ENCODE measurements around the gene KRT10. TPM values are rescaled to one million over a fixed set of nuclear protein-coding genes. Genes with fewer than 3 reads are reported as not detected.

KRT10 gene
- total and polyA plus RNA-seq, 2 experiments from 2014 or later = 9.6 to 123 TPM

- peaks cover 82% of the 10 kb centered on the region for H3K27me3 ChIP-seq (ENCODE audit: insufficient read depth)
- peaks cover 6% of the 10 kb centered on the region for H3K4me1 Mint-ChIP-seq
- TF ChIP-seq, protein P1, sequence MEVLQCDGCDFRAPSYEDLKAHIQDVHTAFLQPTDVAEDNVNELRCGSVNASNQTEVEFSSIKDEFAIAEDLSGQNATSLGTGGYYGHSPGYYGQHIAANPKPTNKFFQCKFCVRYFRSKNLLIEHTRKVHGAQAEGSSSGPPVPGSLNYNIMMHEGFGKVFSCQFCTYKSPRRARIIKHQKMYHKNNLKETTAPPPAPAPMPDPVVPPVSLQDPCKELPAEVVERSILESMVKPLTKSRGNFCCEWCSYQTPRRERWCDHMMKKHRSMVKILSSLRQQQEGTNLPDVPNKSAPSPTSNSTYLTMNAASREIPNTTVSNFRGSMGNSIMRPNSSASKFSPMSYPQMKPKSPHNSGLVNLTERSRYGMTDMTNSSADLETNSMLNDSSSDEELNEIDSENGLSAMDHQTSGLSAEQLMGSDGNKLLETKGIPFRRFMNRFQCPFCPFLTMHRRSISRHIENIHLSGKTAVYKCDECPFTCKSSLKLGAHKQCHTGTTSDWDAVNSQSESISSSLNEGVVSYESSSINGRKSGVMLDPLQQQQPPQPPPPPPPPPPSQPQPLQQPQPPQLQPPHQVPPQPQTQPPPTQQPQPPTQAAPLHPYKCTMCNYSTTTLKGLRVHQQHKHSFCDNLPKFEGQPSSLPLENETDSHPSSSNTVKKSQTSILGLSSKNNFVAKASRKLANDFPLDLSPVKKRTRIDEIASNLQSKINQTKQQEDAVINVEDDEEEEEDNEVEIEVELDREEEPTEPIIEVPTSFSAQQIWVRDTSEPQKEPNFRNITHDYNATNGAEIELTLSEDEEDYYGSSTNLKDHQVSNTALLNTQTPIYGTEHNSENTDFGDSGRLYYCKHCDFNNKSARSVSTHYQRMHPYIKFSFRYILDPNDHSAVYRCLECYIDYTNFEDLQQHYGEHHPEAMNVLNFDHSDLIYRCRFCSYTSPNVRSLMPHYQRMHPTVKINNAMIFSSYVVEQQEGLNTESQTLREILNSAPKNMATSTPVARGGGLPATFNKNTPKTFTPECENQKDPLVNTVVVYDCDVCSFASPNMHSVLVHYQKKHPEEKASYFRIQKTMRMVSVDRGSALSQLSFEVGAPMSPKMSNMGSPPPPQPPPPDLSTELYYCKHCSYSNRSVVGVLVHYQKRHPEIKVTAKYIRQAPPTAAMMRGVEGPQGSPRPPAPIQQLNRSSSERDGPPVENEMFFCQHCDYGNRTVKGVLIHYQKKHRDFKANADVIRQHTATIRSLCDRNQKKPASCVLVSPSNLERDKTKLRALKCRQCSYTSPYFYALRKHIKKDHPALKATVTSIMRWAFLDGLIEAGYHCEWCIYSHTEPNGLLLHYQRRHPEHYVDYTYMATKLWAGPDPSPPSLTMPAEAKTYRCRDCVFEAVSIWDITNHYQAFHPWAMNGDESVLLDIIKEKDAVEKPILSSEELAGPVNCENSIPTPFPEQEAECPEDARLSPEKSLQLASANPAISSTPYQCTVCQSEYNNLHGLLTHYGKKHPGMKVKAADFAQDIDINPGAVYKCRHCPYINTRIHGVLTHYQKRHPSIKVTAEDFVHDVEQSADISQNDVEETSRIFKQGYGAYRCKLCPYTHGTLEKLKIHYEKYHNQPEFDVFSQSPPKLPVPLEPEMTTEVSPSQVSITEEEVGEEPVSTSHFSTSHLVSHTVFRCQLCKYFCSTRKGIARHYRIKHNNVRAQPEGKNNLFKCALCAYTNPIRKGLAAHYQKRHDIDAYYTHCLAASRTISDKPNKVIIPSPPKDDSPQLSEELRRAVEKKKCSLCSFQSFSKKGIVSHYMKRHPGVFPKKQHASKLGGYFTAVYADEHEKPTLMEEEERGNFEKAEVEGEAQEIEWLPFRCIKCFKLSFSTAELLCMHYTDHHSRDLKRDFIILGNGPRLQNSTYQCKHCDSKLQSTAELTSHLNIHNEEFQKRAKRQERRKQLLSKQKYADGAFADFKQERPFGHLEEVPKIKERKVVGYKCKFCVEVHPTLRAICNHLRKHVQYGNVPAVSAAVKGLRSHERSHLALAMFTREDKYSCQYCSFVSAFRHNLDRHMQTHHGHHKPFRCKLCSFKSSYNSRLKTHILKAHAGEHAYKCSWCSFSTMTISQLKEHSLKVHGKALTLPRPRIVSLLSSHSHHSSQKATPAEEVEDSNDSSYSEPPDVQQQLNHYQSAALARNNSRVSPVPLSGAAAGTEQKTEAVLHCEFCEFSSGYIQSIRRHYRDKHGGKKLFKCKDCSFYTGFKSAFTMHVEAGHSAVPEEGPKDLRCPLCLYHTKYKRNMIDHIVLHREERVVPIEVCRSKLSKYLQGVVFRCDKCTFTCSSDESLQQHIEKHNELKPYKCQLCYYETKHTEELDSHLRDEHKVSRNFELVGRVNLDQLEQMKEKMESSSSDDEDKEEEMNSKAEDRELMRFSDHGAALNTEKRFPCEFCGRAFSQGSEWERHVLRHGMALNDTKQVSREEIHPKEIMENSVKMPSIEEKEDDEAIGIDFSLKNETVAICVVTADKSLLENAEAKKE (CRISPR knock-in tag; IDR thresholded peaks at IDR 0.05) = no peak
- TF ChIP-seq, protein P2, sequence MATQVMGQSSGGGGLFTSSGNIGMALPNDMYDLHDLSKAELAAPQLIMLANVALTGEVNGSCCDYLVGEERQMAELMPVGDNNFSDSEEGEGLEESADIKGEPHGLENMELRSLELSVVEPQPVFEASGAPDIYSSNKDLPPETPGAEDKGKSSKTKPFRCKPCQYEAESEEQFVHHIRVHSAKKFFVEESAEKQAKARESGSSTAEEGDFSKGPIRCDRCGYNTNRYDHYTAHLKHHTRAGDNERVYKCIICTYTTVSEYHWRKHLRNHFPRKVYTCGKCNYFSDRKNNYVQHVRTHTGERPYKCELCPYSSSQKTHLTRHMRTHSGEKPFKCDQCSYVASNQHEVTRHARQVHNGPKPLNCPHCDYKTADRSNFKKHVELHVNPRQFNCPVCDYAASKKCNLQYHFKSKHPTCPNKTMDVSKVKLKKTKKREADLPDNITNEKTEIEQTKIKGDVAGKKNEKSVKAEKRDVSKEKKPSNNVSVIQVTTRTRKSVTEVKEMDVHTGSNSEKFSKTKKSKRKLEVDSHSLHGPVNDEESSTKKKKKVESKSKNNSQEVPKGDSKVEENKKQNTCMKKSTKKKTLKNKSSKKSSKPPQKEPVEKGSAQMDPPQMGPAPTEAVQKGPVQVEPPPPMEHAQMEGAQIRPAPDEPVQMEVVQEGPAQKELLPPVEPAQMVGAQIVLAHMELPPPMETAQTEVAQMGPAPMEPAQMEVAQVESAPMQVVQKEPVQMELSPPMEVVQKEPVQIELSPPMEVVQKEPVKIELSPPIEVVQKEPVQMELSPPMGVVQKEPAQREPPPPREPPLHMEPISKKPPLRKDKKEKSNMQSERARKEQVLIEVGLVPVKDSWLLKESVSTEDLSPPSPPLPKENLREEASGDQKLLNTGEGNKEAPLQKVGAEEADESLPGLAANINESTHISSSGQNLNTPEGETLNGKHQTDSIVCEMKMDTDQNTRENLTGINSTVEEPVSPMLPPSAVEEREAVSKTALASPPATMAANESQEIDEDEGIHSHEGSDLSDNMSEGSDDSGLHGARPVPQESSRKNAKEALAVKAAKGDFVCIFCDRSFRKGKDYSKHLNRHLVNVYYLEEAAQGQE (IDR thresholded peaks at IDR 0.05; ENCODE audit: unreplicated experiment) = no peak
- TF ChIP-seq ZNF331 (CRISPR knock-in tag; IDR thresholded peaks at IDR 0.05; ENCODE audit: low read depth) (no peak), JUNB (IDR thresholded peaks at IDR 0.05; ENCODE audit: unreplicated experiment) (no peak), STAT1 (IDR thresholded peaks at IDR 0.05; ENCODE audit: unreplicated experiment) (no peak), EZH2 (IDR thresholded peaks at IDR 0.05; ENCODE audit: low read depth, unreplicated experiment) (no peak), ZNF114 (CRISPR knock-in tag; IDR thresholded peaks at IDR 0.05) (no peak), NANOG (IDR thresholded peaks at IDR 0.05; ENCODE audit: borderline replicate concordance) (no peak), CTCF (conservative IDR thresholded peaks at IDR 0.05; ENCODE audit: low read depth in 2 of 2) (no peak), EZH2phosphoT487 (IDR thresholded peaks at IDR 0.05; ENCODE audit: unreplicated experiment) (no peak), CREB1 (CRISPR knock-in tag; IDR thresholded peaks at IDR 0.05; ENCODE audit: low read depth) (no peak), POLR2AphosphoS5 (IDR thresholded peaks at IDR 0.05; ENCODE audit: low read depth) (no peak)
- TF ChIP-seq, protein P3, sequence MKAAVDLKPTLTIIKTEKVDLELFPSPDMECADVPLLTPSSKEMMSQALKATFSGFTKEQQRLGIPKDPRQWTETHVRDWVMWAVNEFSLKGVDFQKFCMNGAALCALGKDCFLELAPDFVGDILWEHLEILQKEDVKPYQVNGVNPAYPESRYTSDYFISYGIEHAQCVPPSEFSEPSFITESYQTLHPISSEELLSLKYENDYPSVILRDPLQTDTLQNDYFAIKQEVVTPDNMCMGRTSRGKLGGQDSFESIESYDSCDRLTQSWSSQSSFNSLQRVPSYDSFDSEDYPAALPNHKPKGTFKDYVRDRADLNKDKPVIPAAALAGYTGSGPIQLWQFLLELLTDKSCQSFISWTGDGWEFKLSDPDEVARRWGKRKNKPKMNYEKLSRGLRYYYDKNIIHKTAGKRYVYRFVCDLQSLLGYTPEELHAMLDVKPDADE (IDR thresholded peaks at IDR 0.05) = no peak
- peaks cover 16% of the 10 kb centered on the region for H3K27me3 Mint-ChIP-seq (ENCODE audit: insufficient read depth, low read depth, poor library complexity)
- no peak overlapping the region for H3K4me3 Mint-ChIP-seq
- H3K36me3 ChIP-seq (ENCODE audit: insufficient read depth) = no peaks in the 10 kb centered on the region
- H2AFZ ChIP-seq = no peak overlapping the region
- no peaks in the 10 kb centered on the region for H3K79me2 ChIP-seq (replicated peaks; ENCODE audit: insufficient read depth)
- H3K36me3 Mint-ChIP-seq (ENCODE audit: low read depth) = no peaks in the 10 kb centered on the region
- H3K27ac Mint-ChIP-seq = no peak overlapping the region
- ATAC-seq (no peak), DNase-seq (ENCODE audit: low spot score) (no peak)
- no peaks in the 10 kb centered on the region for H3K9me3 Mint-ChIP-seq
- no peak overlapping the region for H3K27ac ChIP-seq (ENCODE audit: low read depth)
- peaks cover 6% of the 10 kb centered on the region; the same call in 1 of the 2 replicates for H3K4me1 ChIP-seq (ENCODE audit: insufficient read depth)
- H3K4me2 ChIP-seq = no peak overlapping the region
- H3K9me2 ChIP-seq (ENCODE audit: insufficient read depth) = no peaks in the 10 kb centered on the region
- peaks cover 20% of the 10 kb centered on the region for H4K20me1 ChIP-seq (replicated peaks; ENCODE audit: insufficient read depth)
- H3K4me3 ChIP-seq = no peak overlapping the region
- H3F3A ChIP-seq (replicated peaks; ENCODE audit: low read depth) = no peaks in the 10 kb centered on the region
Observed at GRCh38 chr17:40828454-40829044, 6.1 kb upstream of the KRT10 start.
